HCT116 (cell line): Measurements from ENCODE around the gene VAV2. TPM values are rescaled to one million over a fixed set of nuclear protein-coding genes. Genes with fewer than 3 reads are reported as not detected.

ENCODE experiments used
- ATAC-seq: fragments of 200-7000 bp; cut with Tn5 transposase; 2 replicates; pipeline ENCODE4 v1.9.1; 2020; ENCODE audit warnings: mild to moderate bottlenecking, moderate library complexity
- BruUV-seq: library from RNA; stranded (reverse); fragments of 400-500 nt; replicated peaks from 2 replicates; lab custom pipeline; 2021; lab: Mats Ljungman, UMichigan
- CTCF ChIA-PET: fragments of 300-600 bp; sonication (Branson Sonifier 250); formaldehyde crosslinking; loops from one replicate; lab custom pipeline; 2021; ENCODE audit warnings: antibody characterized with exemption; lab: Charles Lee
- POLR2A ChIA-PET: fragments of 300-600, 350-600 bp; sonication (Branson Sonifier 250); formaldehyde crosslinking; loops from one replicate; lab custom pipeline; 2021; ENCODE audit warnings: antibody characterized with exemption; lab: Charles Lee
- RAD21 ChIA-PET, 2 experiments: fragments of 300-600 bp; sonication (Branson Sonifier 250); formaldehyde crosslinking; loops; one replicate each; lab custom pipeline; 2023; ENCODE audit warnings: low total read pairs in 2 of 2; ENCODE audit not compliant: uncharacterized antibody in 2 of 2, unreplicated experiment in 2 of 2, low non-redundant PET in 1 of 2; lab: Charles Lee
- DNase-seq: peaks from one replicate; pipeline ENCODE4 v3.0.0-alpha.2; 2010; ENCODE audit warnings: low read depth, low spot score
- H2AFZ ChIP-seq: fragments of 200-600 bp; shearing (Covaris generic), sonication (generic); 2 replicates; pipeline ENCODE4 v1.6.1; 2017; ENCODE audit warnings: low read depth, mixed run types, mixed read lengths, antibody characterized with exemption, low read length; ENCODE audit not compliant: poor library complexity, severe bottlenecking
- H3K27ac ChIP-seq: 2 replicates; pipeline ENCODE4 v1.5.1; 2012; ENCODE audit warnings: low read depth, low read length
- H3K27me3 ChIP-seq: fragments of 200-600 bp; sonication (generic); 2 replicates; pipeline ENCODE4 v1.6.1; 2016; ENCODE audit warnings: mixed run types, low read length, mixed read lengths; ENCODE audit not compliant: insufficient read depth
- H3K36me3 ChIP-seq, 2 experiments: fragments of 200-500 bp in 1 of 2; fragments of 200-600 bp in 1 of 2; sonication (Bioruptor generic) in 1 of 2; sonication (generic) in 1 of 2; 2 replicates each; pipeline versions ENCODE4 v1.5.1 to v1.6.1; 2014 to 2016; ENCODE audit warnings: low read length in 2 of 2, inconsistent platforms in 1 of 2, mixed read lengths in 1 of 2, mixed run types in 1 of 2; ENCODE audit not compliant: insufficient read depth in 2 of 2, control insufficient read depth in 1 of 2
- H3K4me1 ChIP-seq, 2 experiments: fragments of 200-600 bp in 1 of 2; sonication (generic) in 1 of 2; 2 replicates each; pipeline versions ENCODE4 v1.5.1 to v1.6.1; 2012 to 2017; ENCODE audit warnings: low read length in 2 of 2, inconsistent platforms in 1 of 2, mild to moderate bottlenecking in 1 of 2, mixed read lengths in 1 of 2, mixed run types in 1 of 2, moderate library complexity in 1 of 2; ENCODE audit not compliant: insufficient read depth in 2 of 2, control insufficient read depth in 1 of 2
- H3K4me2 ChIP-seq: fragments of 200-600 bp; sonication (generic); 2 replicates; pipeline ENCODE4 v1.6.1; 2017; ENCODE audit warnings: mixed run types, low read length, mixed read lengths
- H3K4me3 ChIP-seq, 2 experiments: fragments of 200-600 bp in 1 of 2; sonication (generic) in 1 of 2; replicated peaks in 1 of 2; 2 replicates each; pipeline ENCODE4 v1.5.1; 2011 to 2016; ENCODE audit warnings: low read length in 2 of 2, control low read depth in 1 of 2, low read depth in 1 of 2, mild to moderate bottlenecking in 1 of 2, mixed read lengths in 1 of 2, mixed run types in 1 of 2
- H3K79me2 ChIP-seq: fragments of 200-600 bp; sonication (generic); 2 replicates; pipeline ENCODE4 v1.6.1; 2017; ENCODE audit warnings: mild to moderate bottlenecking, mixed run types, low read length, moderate library complexity, mixed read lengths; ENCODE audit not compliant: insufficient read depth
- H3K9ac ChIP-seq: fragments of 200-600 bp; sonication (generic); 2 replicates; pipeline ENCODE4 v1.6.1; 2016; ENCODE audit warnings: low read length, mixed read lengths
- H3K9me2 ChIP-seq: fragments of 200-600 bp; sonication (generic), shearing (Covaris generic); 2 replicates; pipeline ENCODE4 v1.6.1; 2017; ENCODE audit warnings: mixed run types, mild to moderate bottlenecking, moderate library complexity; ENCODE audit not compliant: insufficient read depth
- H3K9me3 ChIP-seq, 2 experiments: fragments of 200-500 bp in 1 of 2; fragments of 200-600 bp in 1 of 2; sonication (Bioruptor generic) in 1 of 2; sonication (generic) in 1 of 2; 2 replicates each; pipeline ENCODE4 v1.6.1; 2014 to 2017; ENCODE audit warnings: low read length in 2 of 2, mixed read lengths in 2 of 2, inconsistent platforms in 1 of 2, low read depth in 1 of 2, mild to moderate bottlenecking in 1 of 2, mixed run types in 1 of 2, moderate library complexity in 1 of 2; ENCODE audit not compliant: control insufficient read depth in 1 of 2, insufficient read depth in 1 of 2
- H4K20me1 ChIP-seq: fragments of 200-600 bp; sonication (generic), shearing (Covaris generic); 2 replicates; pipeline ENCODE4 v1.6.1; 2017; ENCODE audit warnings: mixed run types, mild to moderate bottlenecking, moderate library complexity; ENCODE audit not compliant: insufficient read depth
- CBX3 ChIP-seq: IDR thresholded peaks from 2 replicates; pipeline ENCODE4 v1.6.1; 2012; ENCODE audit warnings: low read depth
- CEBPB ChIP-seq: IDR thresholded peaks from 2 replicates; pipeline ENCODE4 v1.6.1; 2012; ENCODE audit warnings: low read depth
- EGR1 ChIP-seq: IDR thresholded peaks from 2 replicates; pipeline ENCODE4 v1.6.1; 2012; ENCODE audit warnings: low read depth
- EZH2phosphoT487 ChIP-seq: fragments of 200-600 bp; IDR thresholded peaks from 2 replicates; pipeline ENCODE4 v1.6.1; 2018; ENCODE audit warnings: antibody characterized with exemption, borderline replicate concordance
- FOSL1 ChIP-seq: IDR thresholded peaks from 2 replicates; pipeline ENCODE4 v1.6.1; 2012; ENCODE audit warnings: low read depth
- JUND ChIP-seq: IDR thresholded peaks from 2 replicates; pipeline ENCODE4 v1.6.1; 2012
- MAX ChIP-seq: IDR thresholded peaks from 2 replicates; pipeline ENCODE4 v1.6.1; 2012
- POLR2A ChIP-seq: IDR thresholded peaks from 2 replicates; pipeline ENCODE4 v1.7.0; 2011; ENCODE audit warnings: borderline replicate concordance; ENCODE audit not compliant: insufficient read depth, insufficient read length; ENCODE audit errors: extremely low read depth
- TCF7L2 ChIP-seq: IDR thresholded peaks from 2 replicates; pipeline ENCODE4 v1.7.0; 2011; ENCODE audit warnings: borderline replicate concordance, inconsistent platforms; ENCODE audit not compliant: insufficient read depth, insufficient read length; ENCODE audit errors: extremely low read depth
- ZFX ChIP-seq: fragments of 450-650 bp; IDR thresholded peaks from 2 replicates; pipeline ENCODE4 v1.6.1; 2017
- intact Hi-C: fragments of 100-400 bp; cut with micrococcal nuclease; formaldehyde crosslinking; loops from 2 replicates; pipeline ENCODE4 v1.10.0; 2022
- total RNA-seq: library from RNA; stranded (reverse); gene quantifications from one replicate; pipeline ENCODE4 v1.2.1, GENCODE V29; 2021; ENCODE audit not compliant: unreplicated experiment

Gene VAV2
- total RNA-seq, 1 experiment from 2014 or later = 33.2 TPM

DNA sequence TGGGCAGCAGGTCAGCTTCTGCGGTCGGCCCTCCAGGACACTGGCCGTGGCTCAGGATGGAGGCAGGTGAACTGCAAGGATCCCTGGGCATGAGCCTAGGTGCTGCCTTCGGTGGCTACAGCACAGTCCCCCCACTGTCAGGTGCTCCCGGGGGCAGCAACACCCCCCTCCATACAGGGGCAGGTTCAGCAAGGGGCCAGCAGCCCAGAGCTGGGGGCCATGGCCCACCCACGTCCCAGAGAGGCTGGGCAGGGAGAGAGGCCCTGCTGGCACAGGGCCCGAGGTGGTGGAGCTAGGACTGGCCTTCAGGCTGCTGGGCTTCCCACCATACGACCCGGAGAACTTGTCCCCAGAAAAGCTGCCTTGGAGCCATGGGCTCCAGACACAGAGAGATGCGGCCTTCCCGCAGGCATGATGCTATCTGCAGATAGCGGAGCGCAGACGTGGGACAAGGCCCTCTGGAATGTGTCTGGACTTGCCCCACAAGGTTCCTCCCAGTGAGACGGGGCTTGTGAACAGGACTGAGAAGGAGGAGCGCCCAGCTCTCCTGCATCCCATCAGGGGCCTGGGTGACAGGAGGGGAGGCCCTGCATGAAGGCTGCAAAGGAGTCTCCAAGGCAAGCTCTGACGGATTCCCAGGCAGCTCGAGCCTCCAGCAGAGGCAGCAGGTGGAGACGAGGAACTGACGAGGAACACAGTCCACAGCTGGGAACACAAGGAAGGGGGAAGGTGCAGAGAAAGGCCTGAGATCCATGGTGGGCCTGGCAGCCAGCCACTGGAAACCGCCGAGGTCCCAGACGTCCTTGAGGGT, 111.1 kb downstream of the VAV2 start:
- intact Hi-C loops = no loop called here
- no peaks in the 10 kb centered on the region for H4K20me1 ChIP-seq
- H3K4me2 ChIP-seq = no peak overlapping the region
- H3K27ac ChIP-seq = peak overlapping the region; percentile 3; the same call in 1 of the 2 replicates
- H3K4me1 ChIP-seq = peaks cover 20 to 25% of the 10 kb centered on the region in 2 experiments; a peak in 3 of 4 replicates
- no TSS peak for BruUV-seq
- RAD21 ChIA-PET = no interaction called here
- H3K79me2 ChIP-seq = peaks cover 24% of the 10 kb centered on the region; the same call in 1 of the 2 replicates
- no peak for TF ChIP-seq CEBPB
- TF ChIP-seq FOSL1 = no peak
- TF ChIP-seq JUND = no peak
- no peak for TF ChIP-seq CBX3
- TF ChIP-seq ZFX = no peak
- no peak overlapping the region for H3K4me3 ChIP-seq
- no peaks in the 10 kb centered on the region for H3K27me3 ChIP-seq
- no peaks in the 10 kb centered on the region for H3K9me3 ChIP-seq
- DNase-seq = no peak
- H3K9me2 ChIP-seq = no peaks in the 10 kb centered on the region
- no peak overlapping the region for H3K9ac ChIP-seq
- CTCF ChIA-PET = no interaction called here
- no peak; the same call in 1 of the 2 replicates for ATAC-seq
- no peaks in the 10 kb centered on the region for H3K36me3 ChIP-seq
- POLR2A ChIA-PET = no interaction called here
- no peak overlapping the region for H2AFZ ChIP-seq

DNA sequence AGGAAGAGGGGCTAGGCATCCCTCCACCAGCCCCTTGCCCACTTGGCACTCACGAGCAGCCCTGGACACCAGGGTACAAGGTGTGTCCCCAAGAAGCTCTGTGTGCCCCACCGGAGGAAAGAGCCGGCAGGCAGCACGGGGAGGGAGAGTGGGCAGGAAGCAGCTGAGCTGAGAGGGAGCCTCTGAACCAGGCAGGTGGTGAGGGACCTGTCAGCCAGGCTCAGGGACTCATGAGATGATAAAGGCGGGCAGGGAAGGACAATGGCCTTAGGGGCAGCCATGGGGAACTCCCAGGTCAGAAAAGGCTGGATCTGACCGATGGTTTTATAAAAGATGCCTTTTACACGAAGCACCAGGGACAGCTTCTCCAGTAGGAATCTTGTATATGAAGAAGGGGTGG, 112.0 kb downstream of the VAV2 start:
- H3K27me3 ChIP-seq = no peaks in the 10 kb centered on the region

More for the DNA sequence above, 112.0 kb downstream of the VAV2 start:
- Histone ChIP-seq H3K4me2 (no peak overlapping the region), H3K9ac (no peak overlapping the region), H3K9me3 (no peaks in the 10 kb centered on the region), H3K4me1 (peaks cover 29 to 35% of the 10 kb centered on the region in 2 experiments), H2AFZ (no peak overlapping the region), H4K20me1 (no peaks in the 10 kb centered on the region), H3K36me3 (no peaks in the 10 kb centered on the region), H3K27ac (no peak overlapping the region), H3K79me2 (peaks cover 27% of the 10 kb centered on the region; the same call in 1 of the 2 replicates), H3K9me2 (no peaks in the 10 kb centered on the region), H3K4me3 (no peak overlapping the region)
- RAD21 ChIA-PET = no interaction called here
- CTCF ChIA-PET = no interaction called here
- BruUV-seq = no TSS peak
- TF ChIP-seq POLR2A (no peak), TCF7L2 (no peak), MAX (no peak), EGR1 (no peak), CBX3 (no peak), EZH2phosphoT487 (no peak)
- POLR2A ChIA-PET = no interaction called here
- DNase-seq (no peak), ATAC-seq (no peak)
- intact Hi-C loops = no loop called here
